ENCODE data around the gene ARID1B.

Gene ARID1B

DNA sequence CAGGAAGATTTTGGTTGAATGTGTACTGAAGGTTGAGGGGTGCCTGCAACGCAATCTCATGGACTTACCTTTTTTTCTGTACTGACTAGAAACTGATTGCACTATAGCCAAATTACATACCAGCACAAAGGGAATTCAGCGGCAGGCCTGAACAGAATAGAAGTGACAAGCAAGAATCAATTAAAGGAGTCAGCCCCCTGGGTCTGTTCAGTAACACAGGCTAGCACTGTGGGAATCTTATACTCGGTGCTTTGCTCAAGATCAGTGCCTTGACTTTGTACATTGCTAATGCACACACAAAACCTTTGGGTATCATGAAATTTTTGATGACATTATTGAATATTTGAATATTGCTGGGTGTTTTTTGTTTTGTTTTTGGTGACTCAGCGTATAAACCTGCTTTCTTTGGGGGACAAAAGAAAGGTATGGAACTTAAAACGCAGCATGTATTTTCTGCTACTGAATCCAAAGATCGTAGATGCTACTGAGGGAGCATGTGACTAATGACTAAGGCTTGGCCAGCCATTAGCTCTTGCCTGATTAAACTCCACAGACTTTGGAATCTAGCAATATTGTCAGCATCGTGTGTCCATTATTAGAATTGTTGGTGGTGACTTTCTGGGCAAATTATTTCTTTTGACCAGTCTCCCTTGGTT, 236.6 kb downstream of the ARID1B start:
- no peak overlapping the region for H3K4me3 ChIP-seq (ENCODE audit: low read depth, low read length)

GRCh38 chr6:157014871-157015270, 237.7 kb downstream of the ARID1B start:
- no peak overlapping the region for H3K4me3 ChIP-seq (ENCODE audit: low read depth, low read length)

GRCh38 chr6:157017022-157017421, 239.8 kb downstream of the ARID1B start:
- H3K4me3 ChIP-seq (ENCODE audit: low read depth, low read length), result no peak overlapping the region

- no peak overlapping the region for H3K4me3 ChIP-seq (ENCODE audit: low read depth, low read length)
These were observed 240.7 kb downstream of the ARID1B start for GRCh38 chr6:157017861-157018260.

DNA sequence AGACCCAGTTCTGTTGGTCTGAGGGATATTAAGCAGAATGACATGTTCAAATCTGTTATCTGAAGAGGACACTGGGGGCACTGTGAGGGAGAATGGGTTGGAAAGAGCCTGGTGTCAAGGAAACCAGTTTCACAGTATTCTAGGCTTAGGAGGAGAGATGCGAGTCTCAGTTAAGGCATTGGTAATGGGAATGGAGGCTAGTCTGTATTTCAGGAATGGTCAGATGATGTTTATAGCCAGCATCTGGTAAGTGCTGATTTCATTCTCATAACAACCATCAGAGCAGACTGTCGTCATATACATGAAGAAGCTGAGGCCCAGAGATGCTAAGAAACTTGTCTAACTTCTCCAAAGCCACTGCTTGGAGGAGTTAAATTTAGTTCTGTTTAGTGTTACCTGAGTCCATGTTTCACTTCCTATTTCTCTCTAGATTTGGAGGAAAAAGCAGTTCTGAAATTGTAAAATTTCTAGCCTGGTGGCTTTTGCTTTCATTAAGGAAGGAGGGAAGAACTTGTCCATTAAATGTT, 242.0 kb downstream of the ARID1B start:
- no peak overlapping the region for H3K4me3 ChIP-seq (ENCODE audit: low read depth, low read length)

GRCh38 chr6:157019733-157020132, 242.6 kb downstream of the ARID1B start:
- no peak overlapping the region for H3K4me3 ChIP-seq (ENCODE audit: low read depth, low read length)

GRCh38 chr6:157020398-157020797, 243.2 kb downstream of the ARID1B start:
- H3K4me3 ChIP-seq (ENCODE audit: low read depth, low read length), result peak overlapping the region; percentile 71

DNA sequence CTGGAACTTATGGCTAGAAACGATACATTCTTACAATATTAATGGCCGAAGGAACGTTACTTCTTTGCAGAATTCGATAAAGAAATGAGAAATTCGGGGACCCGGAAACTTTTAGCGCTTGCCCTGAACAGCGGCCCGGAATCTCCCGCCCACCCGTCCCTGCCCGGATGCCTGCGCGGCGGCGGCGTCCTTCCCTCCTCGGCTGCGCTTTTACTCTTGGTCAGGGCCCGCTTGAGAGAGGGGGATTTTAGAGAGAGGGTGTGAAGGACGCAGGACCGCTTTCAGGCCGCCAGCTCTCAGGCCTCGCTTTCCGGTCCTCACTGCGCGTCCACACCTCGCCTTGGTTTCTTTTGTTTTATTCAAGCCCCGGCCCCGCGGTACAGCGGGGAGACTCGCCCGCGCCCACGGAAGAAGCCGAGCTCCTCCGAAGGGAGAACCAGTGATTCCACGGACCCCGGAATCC, 243.7 kb downstream of the ARID1B start:
- H3K4me3 ChIP-seq (ENCODE audit: low read depth, low read length), result peak overlapping the region; percentile 71

DNA sequence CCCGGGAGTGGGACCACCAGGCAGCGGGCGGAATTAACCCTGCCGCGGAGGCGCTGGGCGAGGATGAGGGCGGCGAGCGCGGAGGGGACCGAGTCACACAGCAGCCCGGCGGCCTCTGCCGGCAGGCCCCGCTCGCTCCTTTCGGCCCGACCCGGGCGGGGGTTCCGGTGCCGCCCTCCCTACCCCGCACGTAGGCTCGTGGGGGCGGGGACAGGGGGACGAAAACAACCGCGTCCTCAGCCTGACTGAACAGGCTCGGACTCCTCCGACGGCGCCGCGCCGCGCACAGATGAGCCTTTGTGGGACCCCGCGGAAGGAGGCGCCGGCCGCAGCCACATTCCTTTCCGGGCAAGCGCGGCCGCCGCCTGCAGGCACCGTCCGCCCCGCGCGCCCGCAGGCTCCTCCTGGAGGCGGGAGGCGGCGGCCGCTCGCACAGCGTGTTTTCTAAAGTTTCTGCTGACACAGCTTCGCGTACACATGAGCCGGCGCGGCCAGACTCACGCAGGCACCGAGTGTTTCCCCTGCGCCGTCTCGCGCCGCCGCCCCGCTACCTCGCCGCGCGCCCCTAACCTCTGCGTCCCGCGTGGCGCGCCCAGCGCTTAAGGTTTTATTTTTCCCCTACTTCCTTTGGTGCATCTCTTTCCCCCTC, 244.3 kb downstream of the ARID1B start:
- peak overlapping the region; percentile 71 for H3K4me3 ChIP-seq (ENCODE audit: low read depth, low read length)

- H3K4me3 ChIP-seq (ENCODE audit: low read depth, low read length), result peak overlapping the region; percentile 71
These were observed 245.0 kb downstream of the ARID1B start for GRCh38 chr6:157021993-157022740.

GRCh38 chr6:157023958-157024357, 246.8 kb downstream of the ARID1B start:
- H3K4me3 ChIP-seq (ENCODE audit: low read depth, low read length), result no peak overlapping the region

GRCh38 chr6:157024745-157025144, 247.6 kb downstream of the ARID1B start:
- H3K4me3 ChIP-seq (ENCODE audit: low read depth, low read length), result no peak overlapping the region

DNA sequence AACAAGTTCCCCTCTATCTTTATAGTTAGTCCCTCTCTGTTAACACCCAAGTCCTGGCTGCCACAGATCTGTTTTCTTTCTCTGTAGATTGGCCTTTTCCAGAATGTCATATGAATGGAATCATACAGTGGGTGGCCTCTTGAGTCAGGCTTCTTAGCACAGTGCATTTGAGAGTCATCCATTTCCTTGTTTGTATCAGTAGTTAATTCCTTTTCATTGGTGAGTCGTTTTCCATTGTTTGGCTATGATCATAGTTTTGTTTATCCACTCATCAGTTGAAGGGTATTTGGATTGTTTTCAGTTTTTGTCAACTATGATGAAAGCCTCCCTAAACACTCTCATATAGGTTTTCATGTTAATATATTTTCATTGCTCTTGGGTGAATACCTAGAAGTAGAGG, 248.3 kb downstream of the ARID1B start:
- no peak overlapping the region for H3K4me3 ChIP-seq (ENCODE audit: low read depth, low read length)

DNA sequence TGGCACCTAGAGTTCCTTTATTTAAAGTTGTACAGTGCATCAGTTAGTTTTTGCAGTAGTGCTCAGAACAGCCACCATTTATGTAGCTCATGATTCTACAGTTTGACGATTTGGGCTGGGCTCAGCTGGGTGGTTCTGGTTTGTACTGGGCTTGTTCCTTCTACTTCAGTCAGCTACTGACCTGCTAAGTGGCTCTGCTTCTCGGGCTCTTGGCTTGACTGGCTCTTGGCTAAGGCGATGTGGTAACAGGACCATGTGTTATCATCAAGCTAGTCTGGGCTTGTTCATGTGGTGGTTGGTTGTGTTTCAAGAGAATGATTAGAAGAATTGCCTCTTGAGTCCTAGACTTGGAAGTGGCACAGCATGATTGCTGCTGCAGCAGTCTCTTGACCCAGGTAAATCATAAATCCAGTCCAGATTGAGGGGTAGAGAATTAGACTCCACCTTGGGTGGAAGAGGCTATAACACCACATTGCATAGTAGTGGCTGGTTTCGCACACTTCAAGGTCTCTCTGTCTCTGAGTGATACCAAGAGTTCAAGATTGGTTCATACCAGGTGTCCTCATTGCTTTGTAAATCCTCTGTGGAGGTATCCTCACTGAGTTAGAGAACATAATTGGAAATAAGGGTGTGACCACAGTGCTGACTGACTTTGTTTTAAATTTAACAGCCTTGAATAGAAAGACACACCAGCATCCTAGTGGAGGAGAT, 253.0 kb downstream of the ARID1B start:
- H3K4me3 ChIP-seq (ENCODE audit: low read depth, low read length), result no peak overlapping the region

DNA sequence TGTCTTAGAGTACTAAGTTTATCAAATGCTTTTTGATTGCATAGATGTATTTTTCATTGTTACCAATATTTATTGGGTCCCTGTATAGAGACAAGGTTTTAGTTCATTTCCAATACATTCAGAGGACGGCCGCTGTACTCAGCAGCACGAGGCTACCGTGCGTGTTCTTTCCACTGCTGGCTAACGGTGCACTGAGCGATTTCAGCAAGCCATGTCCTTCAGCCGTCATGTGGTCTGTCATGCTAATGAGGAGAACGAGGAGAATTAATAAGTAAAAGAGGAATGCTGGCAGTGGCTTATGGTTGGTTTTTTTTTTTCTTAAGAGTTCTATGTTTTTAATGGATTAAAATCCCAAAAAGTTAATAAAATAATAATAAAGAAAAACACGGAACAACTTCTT, 253.6 kb downstream of the ARID1B start:
- H3K4me3 ChIP-seq (ENCODE audit: low read depth, low read length), result no peak overlapping the region

DNA sequence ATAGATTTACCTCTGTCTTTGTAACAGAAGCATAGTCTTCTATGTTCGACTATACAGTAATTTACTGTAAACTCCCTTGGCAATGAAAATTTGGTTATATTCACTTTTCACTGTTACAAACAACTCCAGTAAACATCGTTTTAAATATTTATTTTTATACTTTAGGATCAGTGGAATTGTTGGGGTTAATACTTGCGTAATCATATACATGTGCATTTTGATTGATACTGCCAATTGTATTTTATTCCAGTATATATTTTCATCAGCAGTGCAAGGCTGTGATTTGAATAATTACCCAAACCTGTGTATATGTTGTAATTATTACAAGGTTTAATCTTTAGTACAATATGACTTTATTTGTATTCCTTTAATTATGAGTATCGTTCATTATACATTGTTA, 255.7 kb downstream of the ARID1B start:
- H3K4me3 ChIP-seq (ENCODE audit: low read depth, low read length), result no peak overlapping the region

- H3K4me3 ChIP-seq (ENCODE audit: low read depth, low read length), result no peak overlapping the region
These were observed 256.4 kb downstream of the ARID1B start for GRCh38 chr6:157033428-157034140.

DNA sequence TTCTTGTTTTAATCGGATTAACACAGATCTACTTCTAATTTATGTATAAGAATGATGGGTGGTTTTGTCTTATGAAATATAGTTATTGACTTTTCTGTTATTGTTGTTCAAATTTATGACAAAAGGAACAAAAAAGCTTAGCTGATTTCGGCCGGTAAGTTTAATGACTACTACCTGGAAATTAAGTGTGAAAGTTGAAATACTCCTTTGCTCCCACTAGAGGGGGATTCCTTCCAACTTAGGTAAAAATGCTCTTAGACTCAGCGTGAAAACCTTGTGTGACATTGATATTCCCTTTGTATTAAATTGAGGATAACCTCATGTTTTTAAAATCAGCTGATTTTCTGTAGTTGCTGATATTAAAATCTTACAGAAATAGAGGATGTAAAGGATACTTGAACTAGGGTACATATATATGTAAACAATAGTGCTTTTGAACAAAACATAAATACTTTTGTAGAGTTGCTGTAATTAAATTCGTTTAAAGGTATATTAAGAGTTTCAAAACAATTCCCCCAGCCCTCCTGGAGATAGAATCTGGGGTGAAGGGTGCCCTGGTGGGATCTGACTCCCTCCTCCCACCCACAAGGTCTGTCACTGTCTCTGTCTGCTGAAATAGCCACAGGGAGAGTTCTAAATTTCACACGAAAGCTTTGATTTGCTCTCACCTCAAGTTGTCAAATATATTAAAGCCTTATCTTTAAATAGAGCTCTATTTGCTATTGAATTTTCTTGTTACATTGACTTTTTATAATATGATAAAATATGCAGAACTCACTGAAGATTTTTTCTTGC, 257.5 kb downstream of the ARID1B start:
- no peak overlapping the region for H3K4me3 ChIP-seq (ENCODE audit: low read depth, low read length)

- no peak overlapping the region for H3K4me3 ChIP-seq (ENCODE audit: low read depth, low read length)
These were observed 258.4 kb downstream of the ARID1B start for GRCh38 chr6:157035546-157035945.

- H3K4me3 ChIP-seq (ENCODE audit: low read depth, low read length), result no peak overlapping the region
These were observed 259.1 kb downstream of the ARID1B start for GRCh38 chr6:157036245-157036711.

Data from iPS-11a (cell line).